Fibroblast of skin of left biceps (primary cell): ENCODE measurements around the gene HEXD.

Experiments used
- DNase-seq, 2 experiments: peaks; one replicate each; pipeline ENCODE4 v3.0.0-alpha.2; 2013; ENCODE audit warnings: low read depth in 2 of 2

HEXD gene

DNA sequence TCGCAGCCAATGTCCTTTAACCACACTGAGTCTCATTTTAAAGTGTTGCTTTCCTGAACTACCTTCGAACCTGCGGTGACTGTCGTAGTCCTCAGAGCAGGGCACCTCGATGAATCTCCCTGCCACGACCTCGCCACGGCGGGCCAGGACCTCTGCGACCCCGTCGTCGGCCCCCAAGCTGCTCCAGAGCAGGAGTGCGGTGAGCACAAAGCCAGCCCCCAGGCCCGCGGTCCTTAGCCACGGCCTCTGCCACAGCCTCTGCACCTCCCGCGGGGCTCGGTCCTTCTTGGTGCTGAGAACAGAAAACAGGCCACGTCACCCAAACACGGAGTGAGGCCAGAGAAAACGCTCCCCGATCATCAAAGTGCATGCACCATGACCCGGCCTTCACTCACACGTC lies 2.8 kb upstream of the HEXD start:
- DNase-seq, result no peak

DNA sequence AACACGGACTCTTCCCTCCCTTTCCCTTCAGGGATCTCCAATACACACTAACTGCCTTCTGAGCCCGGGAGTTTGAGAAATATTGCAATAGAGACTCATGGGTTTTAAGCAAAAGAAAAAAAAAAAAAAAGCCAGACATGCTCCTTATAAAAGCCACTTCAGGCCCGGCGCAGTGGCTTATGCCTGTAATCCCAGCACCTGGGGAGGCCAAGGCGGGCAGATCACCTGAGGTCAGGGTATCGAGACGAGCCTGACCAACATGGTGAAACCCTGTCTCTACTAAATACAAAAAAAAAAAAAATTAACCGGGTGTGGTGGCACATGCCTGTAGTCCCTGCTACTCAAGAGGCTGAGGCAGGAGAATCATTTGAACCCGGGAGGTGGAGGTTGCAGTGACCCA lies 2.4 kb upstream of the HEXD start:
- no peak for DNase-seq

DNA sequence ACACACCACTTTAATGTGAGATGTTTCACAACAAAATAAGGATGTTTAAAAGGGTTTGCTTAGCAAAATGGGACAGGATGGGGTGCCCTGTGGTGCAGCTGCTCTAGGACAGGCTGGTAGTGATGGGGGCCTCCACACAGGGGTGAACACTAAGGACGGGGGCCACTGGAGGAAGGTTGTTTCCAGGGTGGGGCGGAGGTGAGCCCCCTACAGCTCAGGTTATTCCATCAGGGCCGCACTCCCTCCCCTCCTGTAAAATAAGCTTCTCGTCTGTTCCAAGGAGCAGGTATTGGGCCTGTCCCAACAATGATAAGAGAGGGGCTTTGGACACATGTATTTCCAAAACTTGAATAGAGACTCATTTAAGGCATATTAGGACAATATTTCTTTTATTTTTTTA lies 1.9 kb upstream of the HEXD start:
- no peak for DNase-seq

DNA sequence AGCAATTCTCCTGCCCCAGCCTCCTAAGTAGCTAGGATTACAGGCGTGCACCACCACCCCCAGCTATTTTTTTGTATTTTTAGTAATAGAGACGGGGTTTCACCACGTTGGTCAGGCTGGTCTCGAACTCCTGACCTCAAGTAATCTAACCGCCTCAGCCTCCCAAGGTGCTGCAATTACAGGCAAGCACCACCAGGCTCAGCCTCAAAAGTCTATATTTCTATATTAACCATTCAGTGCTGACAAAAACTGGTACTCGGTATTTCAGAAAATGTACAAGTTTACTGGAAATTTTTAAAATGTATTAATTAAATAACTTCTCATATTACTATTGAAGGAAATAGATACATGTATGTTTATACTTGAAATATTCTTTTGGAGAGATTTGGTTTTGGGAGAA lies 1.4 kb upstream of the HEXD start:
- no peak for DNase-seq

DNA sequence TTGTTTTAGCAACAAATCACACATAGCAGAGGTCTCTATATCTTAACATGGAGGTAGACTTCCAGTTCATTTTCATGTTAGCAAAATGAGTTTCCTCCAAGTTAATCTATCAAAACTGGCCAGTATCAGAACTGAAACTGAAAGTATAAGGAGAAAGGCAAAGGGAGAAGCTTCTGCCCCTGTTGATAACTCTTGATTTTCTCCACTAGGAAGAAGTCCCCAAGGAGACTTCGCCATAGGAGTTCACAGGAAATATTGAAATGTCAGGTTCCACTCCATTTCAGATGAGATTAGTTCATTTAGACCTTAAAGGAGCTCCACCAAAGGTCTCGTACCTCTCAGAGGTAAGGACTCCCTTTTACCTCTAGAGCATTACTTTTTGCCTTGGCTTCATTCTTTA lies 1.4 kb downstream of the HEXD start:
- no peak for DNase-seq

DNA sequence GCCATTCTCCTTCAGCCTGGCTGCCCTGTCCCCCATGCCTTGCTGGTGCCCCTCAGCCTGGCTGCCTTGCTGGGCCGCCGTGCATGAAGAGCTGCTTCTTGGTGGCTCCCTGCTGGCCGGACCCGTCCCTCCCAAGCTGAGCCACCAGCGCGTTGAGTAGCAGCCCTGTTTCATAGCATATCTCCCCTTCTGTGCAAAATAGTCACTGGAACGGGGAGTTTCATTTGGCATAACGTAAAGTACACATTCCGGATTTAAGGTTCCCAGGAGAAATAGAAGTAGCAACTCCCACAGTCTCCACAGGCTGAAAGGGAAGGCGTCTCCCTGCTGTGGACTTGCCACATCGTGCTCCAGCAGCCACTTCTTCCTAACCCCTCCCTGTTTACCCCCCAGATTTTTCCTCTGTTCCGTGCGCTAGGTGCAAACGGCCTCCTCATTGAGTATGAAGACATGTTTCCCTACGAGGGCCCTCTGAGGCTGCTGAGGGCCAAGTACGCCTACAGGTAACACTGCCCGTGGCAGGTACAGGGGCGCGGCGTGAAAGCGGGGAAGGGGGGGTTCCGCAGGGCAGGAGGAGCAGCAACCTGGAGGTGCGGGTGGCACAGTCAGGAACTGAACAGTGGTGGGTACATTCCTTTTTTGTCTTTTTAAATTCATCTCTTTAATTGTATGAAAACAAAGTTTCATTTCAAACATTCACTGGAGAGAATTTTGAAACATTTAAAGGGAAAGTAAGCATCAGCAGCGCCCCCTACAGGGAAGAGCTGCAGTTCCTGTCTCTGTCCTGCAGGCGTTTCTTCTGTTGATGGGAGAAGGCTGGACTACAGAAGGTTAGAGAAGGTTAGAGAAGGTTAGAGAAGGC lies 6.1 kb downstream of the HEXD start:
- no peak for DNase-seq

DNA sequence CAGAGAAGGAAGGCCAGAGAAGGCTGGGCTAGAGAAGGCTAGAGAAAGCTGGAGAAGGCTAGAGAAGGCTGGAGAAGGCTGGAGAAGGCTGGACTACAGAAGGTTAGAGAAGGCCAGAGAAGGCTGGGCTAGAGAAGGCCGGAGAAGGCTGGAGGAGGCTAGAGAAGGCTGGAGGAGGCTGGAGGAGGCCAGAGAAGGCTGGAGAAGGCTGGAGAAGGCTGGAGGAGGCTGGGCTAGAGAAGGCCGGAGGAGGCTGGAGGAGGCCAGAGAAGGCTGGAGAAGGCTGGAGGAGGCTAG lies 6.7 kb downstream of the HEXD start:
- no peak for DNase-seq

DNA sequence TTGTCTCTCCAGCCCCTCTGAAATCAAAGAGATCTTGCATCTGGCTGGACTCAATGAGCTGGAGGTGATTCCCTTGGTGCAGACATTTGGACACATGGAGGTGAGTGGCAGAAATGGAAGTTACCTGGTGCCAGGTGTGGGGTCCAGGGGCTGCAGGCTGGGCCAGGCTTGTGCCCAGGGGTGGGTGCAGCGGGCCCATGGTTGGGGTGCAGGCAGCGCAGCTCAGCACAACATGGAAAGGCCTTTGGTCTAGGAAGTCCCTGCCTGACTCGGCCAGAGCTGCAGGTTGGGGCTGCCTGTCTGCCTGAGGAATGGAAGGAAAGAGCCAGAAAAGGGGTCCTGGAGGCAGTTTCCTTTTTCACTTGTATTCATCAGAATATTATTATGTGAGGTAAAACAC lies 10.4 kb downstream of the HEXD start:
- no peak for DNase-seq

DNA sequence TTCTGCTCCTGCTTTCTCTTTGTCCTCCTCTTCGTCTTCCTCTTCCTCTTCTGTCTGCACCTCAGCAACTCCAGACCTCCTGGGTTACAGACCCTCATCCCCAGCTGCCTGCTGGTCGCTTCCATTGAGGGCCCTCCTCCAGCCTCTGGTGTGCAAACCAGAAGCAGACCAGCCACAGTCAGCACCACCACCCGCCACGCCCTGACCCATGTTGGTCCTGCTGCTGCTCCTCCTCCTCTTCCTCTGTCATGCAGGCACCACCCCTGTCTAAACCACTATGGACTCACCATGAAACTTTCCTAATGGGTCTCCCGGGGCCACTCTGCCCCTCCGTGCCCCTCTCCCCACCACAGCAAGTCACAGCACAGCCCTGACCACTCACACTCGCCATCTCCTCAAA lies 11.7 kb downstream of the HEXD start:
- no peak for DNase-seq

DNA sequence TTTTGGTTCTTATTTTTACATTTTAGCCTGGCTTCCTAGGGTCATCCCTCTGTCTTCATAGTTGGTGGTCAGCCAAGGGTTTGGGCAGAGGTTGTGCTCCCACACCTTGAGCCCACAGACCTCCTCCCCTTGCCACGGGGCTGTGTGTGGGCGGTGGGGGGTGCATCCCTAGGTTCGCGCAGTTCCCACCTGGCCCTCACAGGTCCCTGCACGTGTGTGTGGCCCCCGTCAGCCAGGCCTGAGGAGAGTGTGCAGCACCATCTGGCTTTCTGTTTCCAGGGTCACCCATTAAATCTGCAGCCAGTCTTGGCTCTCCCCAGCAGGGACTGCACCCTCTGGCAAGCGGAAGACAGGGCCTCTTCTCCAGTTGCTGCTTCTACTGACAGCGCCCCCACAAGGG lies 13.9 kb downstream of the HEXD start:
- no peak for DNase-seq

DNA sequence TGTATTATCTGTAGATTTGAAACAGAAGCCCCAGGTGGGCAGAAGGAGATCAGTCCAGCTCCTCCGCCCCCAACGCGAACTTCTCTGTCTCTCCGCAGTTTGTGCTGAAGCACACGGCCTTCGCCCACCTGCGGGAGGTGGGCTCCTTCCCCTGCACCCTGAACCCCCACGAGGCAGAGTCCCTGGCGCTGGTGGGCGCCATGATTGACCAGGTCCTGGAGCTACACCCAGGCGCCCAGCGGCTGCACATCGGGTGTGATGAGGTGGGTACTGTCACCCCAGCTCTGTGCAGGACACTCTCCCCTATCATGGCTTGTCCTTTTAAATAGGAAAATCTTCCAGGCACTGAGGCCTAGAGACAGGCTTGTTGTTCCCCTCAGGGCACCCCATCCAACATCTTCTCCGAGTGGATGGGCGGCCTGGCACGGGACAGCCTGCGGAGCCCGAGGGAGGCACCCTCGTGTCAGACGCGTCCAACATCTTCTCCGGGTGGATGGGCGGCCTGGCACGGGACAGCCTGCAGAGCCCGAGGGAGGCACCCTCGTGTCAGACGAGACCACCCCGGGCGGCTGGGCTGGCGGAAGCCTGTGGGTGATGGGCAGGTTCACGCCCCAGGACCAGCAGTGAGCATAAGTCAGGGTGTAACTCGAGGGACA lies 15.5 kb downstream of the HEXD start:
- DNase-seq, result no peak

DNA sequence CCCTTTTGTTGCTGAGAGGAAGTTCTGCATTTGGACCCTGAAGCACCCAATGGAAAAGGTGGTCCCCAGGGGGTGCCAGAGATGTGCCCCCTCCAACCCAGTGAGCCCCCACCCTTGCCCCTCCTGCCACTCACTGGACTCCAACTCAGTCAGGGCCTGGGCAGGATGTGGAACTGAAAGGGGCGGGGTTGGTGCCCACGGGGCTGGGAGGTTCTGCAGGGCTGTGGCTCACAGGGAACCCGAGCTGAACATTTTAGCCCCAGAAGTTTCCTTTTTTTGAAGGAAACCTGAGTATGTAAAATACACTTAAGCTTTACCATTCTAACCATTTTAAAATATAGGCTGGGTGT lies 16.0 kb downstream of the HEXD start:
- no peak for DNase-seq

DNA sequence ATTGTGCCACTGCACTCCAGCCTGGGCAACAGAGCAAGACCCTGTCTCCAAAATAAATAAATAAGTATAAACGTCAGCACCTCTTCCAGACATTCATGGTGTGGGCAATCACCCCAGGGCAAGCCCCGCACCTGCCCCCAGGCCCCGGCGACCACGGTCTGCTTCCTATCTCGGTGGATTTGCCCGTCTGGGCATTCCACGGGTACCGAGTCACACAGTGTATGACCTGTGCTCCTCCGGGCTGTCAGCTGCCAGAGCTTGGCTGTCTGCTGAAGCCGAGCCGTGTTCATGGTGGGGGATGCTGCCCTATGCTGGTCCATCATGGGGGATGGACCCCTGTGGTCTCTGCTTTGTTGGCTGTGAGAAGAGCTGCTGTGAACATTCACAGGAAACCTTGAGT lies 17.0 kb downstream of the HEXD start:
- DNase-seq, result no peak

DNA sequence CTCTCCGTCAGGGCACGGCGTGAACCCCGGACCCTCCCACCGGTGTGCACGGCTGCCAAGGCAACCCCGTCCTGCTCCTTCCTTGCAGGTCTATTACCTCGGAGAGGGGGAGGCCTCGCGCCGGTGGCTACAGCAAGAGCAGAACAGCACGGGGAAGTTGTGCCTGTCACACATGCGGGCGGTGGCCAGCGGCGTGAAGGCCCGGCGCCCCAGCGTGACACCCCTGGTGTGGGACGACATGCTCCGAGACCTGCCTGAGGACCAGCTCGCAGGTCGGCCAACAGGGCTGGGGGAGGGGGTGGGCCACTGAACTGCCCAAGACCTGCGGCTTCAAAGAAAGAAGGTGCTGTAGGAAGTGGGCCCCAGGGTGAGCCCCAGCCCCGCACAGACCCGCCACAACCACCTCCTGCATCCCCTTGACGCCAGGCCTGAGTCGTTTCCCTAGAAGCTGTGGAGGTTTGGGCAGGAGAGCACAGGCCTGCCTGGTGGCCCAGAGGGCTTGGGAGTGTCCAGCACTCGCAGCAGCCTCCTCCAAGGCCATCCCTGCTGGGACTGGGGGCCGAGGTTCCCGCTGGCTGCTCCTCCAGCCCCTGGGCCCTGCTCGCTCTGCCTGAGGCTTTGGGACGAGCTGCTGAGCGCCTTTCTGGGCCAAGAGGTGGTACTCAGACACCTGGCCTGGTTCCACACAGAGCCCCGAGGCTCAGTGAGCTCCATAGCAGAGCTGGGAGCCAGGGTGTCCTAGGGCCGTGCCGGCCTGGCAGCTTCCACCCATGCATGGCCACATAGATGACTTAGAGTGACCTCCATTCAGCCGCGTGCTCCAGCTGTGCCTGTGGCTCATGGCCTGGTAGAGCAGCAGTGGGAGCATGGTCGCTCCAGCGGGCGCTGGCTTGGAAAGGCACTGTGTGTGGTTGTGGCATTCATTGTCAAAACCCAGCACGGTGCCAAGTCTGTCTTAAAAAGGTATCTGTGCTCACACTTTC lies 17.7 kb downstream of the HEXD start:
- no peak for DNase-seq

DNA sequence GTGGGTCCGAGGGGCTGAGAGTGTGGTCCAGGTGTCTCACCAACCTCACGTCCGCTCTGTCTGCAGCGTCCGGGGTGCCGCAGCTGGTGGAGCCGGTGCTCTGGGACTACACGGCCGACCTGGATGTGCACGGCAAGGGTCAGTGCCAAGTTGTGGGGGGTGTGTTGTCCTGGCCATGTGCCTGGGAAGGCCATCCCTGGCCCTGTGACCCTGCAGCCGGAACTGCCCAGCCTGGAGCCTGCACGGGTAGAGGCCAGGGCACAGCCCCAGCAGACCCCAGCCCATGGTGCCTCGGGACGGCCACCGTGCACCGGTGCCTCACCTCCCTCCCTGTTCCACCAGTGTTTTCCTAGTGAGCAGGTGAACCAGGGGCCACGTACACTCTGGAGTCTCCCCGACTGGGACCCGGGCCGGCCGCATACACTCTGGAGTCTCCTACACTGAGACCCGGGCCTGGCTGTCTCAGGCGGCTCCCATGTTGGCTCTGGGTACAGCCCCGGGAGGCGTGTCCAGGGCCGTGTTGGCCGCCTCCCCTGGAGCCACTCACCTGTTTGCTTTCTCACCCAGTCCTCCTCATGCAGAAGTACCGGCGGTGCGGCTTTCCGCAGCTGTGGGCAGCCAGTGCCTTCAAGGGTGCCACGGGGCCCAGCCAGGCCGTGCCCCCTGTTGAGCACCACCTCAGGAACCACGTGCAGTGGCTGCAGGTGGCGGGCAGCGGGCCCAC lies 18.6 kb downstream of the HEXD start:
- no peak for DNase-seq

DNA sequence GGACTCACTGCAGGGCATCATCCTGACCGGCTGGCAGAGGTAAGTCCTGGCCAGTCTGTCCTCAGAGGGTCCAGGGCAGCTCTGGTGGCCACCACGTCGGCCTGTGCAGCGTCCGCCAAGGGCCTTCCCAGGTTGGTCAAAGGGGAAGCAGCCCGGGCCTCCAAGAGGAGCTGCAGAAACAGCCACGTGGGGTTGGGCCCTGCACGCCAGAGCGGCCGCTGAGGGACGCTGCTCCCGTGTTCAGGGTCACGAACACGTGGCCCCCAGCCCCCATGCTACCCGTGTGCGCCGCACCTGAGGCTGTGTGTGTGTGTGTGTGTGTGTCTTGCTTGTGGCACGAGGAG lies 19.1 kb downstream of the HEXD start:
- DNase-seq, result no peak

DNA sequence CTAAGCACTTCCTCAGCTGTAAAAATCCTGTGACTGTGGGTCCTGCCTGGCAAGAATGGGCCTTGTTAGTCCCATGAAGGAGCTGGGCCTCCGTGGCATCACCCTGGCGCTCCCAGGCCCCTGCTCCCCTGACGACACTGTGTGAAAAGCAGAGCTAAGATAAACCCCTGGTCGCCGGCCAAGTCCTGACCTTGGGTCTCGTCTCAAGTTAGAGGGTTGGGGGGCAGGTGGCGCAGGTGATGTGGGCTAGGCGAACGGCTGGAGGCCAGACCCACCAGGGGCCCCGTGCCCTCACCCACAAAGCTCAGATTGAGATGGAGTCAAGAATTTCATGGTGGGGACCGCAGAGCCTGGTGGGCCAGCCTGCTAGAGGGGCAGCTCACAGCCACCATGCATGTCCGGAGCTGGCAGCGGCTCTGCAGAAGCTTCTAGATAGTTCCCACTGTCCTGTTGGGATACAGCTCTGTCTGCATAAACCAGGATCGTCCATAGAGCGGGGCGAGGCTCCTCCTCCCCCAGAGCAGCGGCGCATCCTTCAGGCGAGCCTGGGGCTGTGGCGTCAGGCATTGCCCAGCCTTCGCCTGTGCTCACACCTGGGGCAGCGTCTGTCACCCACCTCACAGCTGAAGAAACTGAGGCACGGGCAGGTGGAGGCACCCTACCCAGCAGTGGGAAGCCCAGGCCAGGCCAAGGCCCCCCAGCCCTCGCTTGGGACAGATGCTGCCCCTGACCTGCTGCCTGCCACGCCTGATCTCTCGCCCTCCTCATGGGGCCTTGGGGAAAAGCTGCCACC lies 20.4 kb downstream of the HEXD start:
- no peak for DNase-seq

DNA sequence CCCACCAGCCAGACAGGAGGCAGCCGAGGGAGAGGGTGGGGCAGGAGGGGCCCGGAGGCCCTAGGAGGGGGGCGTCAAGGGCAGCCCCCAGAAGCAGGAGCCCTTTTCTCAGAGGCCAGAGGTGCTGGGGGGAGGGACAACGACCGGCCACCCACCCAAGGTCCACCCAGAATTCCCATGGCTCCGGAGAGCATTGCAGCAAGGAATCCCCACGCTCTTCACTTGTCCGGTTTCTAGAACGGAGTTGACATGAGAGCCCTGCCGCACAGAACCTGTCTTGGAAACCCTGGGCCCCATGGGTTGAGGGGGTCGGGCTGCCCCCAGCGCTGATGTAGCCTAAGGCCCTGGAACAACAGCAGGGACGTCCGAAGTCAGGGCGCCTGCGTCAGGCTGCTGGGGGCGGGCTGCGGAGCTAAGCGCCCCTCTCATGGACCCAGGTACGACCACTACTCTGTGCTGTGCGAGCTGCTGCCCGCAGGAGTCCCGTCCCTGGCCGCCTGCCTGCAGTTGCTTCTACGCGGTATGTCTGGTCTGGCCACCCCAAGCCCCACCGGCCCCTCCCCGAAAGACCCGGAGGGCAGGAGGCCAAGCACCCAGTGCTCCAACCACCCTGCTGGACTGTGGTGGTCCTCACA lies 21.2 kb downstream of the HEXD start:
- DNase-seq, result no peak

DNA sequence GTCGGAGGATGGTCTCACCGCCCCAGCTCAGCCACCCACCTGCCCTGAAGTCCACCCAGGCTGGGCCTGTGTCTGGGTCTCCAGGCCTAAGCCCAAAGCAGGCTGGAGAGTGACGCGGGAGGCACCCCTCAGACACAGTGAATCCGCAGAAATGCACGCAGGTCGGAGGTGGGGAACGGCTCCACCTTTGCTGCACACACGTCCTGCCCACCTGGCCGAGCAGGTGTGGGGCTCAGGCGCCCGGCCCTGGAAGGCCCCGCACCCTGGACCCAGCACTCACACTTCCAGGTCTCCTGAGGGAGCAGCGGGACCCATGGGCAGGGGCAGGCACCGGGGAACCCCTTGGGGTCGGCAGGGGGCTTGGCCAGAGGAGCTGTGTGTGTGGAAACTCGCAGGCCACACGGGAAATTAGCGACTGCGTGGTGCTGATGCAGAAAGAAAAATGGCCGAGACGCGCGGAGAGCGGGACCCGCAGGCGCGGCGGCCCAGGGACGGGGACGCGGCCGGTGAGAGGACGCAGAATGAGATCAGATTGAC lies 21.8 kb downstream of the HEXD start:
- no peak for DNase-seq

DNA sequence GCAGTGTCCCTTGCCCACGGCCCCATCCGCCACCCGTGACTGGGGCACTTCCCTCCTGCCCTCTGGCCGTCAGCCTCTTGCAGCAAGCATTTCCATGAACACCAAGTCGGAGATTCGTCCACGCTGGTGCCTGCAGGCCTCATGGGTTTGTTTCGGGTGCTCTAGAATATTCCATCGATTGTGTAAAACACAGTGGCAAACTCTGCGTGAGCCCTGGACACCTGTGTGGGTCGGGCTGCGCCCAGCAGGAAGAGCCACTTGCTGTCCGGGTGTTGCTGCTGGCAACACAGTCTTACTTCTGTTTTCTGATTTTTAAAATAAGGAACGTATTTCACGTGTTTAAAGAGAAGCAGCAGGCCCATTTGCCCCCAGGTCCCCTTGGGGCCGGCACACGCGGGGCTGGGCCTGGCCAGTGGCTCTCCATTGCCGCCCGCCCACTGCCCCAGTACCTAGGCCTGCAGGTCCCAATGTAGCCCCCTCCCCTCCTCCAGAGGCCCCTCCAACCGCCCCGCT lies 22.4 kb downstream of the HEXD start:
- DNase-seq, result no peak
